GM04503 (cell line): ENCODE data around the gene IL19.
"Not testable (repeated sequence)": the region's sequence is repeated elsewhere in the genome, so short reads cannot be mapped to it uniquely, and the experiment has no call there.

ENCODE experiments used
- DNase-seq: peaks from one replicate; pipeline ENCODE4 v3.0.0-alpha.2; 2012; ENCODE audit warnings: low read depth

Gene IL19

DNA sequence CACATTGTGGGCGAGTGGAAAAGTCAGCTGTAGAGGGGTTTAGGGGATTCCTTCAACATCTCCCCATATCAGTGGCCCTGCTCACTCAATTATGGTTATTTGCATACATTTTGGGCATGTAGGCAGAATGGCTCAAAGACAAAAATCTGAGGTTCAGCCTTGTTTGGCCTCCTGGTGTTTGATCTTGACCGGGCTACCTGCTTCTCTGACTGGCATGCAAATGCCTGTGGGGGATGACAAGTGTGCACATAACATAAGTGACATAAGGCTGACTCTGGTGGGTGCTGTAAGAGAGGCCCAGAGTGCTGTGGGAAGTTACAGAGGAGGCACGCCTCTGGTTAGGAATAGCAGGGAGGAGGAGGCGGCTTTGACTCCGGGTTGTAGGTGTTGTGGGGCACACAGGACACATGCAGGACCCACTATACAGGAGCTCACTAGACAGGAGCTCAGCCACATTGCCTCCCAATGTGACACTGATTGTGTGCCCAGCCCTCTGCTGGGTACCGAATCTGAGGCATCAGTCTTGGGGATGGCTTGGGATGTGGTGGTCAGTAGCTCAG is 29.4 kb upstream of the IL19 start:
- DNase-seq, result no peak

DNA sequence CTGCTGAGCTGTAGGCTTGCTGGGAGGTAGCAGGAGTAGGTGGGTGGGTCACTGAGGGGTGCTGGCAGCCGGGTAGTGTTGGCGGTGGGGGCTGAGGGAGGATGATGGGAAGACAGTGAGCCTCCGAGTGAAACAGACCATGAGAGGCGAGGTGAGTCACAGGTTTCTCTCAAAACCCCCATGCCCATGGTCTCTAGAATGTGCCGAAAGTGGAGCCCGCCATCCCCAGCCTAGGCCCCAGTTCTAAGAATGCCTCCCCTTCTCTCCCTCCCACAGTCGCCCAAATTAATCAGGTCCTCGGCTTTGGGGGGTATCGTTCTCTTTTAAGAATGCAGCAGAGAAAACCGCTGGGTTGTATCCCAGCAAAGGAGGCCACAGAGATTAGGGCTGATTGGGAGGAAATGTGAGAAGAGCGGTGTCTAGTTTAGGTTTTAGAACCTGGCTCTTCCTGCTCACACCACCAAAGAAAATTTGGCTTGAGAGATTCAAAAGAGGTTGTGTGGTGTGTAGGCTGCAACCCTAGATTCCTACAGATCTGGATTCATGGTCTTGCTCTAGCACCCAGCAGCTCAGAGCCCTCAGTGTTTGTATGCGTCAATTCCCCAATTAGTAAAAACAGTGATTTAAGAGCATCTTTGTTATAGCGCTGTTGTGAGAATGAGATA is 27.7 kb upstream of the IL19 start:
- no peak for DNase-seq

DNA sequence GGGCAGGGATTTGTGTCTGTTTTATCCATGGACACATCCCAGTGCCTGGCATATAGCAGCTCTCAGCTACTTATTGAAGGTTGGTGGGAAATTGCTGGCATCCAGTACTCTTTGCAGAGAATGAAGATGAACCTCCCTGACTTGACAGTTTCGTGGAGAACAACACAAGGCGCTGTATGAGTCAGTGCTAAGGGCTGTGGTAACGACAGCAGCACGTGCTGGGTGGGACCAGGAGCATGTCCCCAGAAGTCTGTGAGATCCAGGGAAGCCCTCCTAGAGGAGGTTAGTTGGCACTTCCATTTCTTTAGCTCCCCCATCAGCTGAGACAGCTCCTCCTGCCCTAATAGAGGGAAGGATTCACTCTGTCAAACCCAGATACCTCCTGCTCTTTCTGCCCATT is 25.9 kb upstream of the IL19 start:
- DNase-seq, result no peak

DNA sequence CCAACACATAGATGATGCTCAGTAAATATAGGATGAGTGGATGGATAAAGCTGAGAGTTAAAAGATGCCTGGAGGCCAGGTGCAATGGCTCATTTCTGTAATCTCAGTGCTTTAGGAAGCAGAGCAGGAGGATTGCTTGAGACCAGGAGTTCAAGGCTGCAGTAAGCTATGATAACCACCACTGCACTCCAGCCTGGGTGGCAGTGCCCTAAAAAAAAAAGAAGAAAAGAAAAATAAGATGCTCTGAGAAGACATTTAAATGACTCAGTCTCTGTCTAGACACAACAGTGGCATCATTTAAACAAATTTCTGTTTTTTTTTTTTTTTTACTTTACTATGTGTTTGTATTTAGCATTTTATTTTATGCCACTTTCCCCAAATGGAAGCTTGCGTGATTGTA is 25.3 kb upstream of the IL19 start:
- no peak for DNase-seq

DNA sequence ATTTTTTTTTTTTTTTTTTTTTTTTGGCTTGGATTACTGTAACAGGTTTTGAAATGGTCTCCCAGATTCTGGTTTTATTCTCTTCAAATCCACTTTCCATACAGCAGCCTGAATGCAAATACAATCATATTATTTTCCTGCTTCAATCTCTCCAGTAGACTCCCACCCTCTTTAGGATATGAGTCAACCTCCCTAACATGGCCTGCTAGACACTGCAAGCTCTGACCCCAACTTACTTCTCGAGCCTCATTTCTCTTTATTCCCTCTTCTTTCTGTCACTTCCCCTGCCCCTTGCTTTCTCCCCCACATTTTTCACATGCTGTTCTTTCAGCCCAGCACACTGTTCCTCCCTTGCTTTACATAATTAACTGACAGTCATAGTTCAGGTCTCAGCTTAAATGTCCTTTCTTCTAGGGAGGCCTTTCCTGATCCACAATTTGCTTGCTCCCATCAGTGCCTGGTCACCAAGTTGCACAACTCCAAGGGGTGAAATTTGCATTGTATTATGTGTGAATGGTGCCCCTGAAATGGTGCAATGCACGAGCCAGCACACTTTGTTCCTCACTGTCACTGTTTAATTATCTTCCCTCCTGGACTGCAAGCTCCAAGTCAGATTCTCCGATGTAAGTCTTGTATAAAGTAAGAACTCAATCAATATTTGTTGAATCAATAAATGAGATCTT is 22.1 kb upstream of the IL19 start:
- no peak for DNase-seq

DNA sequence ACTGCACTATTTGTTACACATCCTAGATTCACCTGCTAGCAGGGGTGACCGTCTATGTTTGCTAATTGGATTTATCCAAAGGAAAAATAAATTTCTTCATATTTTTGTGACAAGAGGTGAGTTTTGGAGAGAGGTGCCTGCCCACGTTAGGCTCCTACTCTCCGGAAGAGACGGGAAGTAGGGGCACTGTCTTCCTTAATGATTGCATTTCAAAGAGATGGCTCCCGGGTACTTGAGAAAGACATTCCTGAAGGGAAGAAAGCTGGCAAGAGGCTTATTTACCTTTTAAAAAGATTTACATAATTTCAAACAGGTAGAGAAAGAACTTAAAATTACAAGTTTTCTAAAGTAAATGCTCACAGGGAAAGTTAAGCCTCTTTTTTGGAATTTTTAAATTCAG is 18.7 kb upstream of the IL19 start:
- DNase-seq, result no peak

DNA sequence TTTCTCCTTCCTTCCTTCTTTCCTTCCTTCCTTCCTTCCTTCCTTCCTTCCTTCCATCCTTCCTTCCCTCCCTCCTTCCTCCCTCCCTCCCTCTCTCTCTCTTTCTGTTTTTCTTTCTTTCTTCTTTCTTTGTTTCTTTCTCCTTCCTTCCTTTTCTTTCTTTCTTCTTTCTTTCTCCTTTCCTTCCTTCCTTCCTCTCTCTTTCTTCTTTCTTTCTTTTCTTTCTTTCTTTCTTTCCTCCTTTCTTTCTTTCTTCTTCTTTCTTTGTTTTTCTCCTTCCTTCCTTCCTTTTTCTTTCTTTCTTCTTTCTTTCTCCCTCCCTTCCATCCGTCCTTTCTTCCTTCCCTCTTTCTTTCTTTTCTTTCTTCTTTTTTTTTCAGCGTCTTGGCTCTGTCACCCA is 18.1 kb upstream of the IL19 start:
- no peak for DNase-seq

DNA sequence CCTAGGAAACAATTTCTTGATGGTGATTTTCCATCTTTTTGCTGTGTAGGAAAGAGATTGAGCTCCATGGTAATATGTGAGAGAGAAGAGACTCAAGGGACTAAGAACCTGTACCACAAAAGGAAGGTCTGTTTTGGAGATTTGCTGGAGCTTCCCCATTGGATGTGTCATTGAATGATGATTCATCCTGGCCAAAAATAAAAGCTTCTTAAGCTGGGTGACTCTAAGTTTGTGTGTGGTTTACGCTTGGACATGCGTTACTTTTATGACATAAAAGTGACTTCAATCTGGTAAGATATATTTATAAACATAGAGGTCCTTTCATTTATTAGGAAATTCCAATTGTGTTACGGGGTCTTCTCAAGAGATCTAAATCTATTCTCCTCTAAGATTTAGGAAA is 17.4 kb upstream of the IL19 start:
- DNase-seq, result peak; percentile 30

DNA sequence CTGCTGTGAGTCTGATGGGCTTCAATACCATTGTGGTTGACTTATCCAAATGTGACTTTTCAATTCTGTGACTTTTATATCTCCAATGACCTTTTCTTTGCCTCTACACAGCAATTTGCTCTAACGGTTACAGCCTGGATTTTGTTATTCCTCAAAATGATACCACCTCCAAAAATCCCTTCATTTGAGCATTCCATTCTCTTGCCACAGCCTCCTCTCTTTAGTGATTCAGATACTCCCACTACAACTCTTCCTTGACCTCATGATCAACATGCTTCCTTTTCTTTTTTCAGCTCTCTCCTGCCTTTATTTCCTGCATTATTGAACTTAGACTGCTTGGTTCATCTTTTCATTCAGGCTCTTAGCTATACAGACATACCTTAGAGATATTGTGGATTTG is 16.6 kb upstream of the IL19 start:
- DNase-seq, result peak; percentile 58

DNA sequence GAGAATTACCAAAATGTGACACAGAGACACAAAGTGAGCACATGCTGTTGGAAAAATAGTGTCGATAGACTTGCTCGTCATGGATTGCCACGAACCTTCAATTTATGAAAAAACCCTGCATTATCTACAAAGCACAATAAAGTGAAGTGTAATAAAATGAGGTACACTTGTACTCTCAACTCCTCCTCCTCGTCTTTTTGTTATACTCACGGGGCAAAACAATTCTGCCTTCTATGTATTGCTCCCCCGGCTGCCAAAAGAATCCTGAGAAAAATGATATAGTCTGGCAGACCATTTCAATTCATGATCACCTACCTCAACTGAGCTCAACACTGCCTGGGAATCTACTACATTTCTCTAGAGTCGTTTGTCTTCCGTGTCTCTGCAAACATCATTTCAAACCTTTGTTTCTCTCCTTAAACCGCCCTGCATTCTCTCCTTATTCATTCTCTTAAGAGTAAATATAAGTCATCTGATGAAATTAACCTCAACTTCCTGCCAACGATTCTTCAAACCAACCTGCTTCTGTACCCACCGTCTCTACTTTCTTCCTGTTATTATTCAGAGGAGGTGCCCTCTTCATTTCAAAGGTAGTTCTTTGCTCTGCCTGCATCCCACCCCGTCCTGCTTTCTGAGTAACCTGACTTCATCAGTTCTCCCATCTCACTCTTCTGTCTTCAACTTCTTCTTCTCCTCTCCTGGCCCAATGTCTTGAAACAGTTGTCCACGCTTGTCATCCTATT is 12.9 kb upstream of the IL19 start:
- DNase-seq, result no peak

DNA sequence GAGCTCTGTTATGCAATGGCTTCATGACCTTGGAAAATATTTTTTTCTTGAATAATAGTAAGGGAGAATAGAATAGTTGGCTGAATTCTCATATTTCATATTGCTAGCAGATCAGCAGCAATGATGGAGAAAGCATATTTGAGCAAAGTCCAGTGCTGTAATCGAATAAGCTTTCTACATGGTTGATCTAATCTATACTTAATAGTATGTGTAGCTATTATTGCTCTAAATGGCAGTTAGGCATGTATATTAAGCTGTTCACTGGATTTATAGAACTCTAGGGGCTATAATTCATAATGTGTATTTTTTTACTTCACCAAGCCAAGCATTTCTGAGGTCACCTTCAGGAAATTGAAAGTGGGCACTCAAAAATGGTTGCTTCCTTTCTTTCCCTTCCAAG is 10.0 kb upstream of the IL19 start:
- no peak for DNase-seq

DNA sequence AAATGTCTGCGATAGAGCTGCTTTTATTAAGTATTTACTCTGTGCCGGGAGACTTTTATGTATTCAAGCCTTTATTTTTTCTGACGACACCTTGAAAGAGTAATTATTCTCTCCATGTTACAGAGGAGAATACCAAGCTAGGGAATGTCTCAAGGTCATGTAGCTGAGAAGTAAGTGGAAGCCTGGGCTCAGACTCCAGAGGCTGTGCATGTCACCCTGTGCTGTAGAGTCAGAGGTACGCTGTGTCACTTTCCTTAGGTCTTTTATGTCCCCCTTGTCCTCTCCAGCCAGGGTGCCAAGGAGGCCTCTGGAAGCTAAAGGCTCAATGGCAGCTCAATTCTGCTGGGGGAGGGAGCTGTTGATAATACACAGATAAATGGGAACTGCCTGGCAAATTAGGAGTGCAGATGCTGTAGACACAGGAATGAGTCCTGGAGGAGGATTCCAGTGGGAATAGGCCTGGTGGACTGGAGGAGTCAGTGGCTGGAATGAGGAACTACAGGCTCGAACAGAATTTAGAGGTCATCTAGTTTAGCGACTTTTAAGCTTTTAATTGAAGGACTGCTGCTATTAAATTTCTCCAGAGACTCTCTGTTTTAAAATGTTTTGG is 9.3 kb upstream of the IL19 start:
- no peak for DNase-seq

DNA sequence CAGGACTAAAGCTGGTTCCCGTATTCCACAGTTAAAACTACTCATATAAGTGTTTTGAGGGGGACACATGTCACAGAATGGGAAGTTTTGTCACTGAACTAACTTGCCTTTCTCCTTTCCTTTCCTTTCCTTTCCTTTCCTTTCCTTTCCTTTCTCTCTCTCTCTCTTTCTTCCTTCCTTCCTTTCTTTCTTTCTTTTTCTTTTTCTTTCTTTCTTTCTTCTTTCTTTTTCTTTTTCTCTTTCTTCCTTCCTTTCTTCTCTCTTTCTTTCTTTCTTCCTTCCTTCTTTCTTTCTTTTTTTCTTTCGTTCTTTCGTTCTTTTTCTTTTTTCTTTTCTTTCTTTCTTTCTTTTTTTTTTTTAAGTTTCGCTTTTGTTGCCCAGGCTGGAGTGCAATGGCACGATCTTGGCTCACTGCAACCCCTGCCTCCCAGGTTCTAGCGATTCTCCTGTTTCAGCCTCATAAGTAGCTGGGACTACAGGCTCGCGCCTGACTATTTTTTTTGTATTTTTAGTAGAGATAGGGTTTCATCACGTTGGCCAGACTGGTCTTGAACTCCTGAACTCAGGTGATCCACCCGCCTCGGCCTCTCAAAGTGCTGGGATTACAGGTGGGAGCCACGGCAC is 7.7 kb upstream of the IL19 start:
- not testable (repeated sequence) for DNase-seq

DNA sequence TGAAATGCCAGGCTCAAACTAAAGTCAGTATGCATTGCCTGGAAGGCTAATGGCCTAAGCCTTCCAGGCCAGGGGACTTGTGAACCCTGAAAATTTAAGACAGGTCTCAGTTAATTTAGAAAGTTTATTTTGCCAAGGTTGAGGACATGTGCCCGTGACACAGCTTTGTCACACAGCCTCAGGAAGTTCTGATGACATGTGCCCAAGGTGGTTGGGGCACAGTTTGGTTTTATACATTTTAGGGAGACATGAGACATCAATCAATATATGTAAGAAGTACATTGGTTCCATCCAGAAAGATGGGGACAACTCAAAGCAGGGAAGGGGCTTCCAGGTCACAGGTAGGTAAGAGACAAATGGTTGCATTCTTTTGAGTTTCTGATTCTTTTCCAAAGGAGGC is 4.8 kb upstream of the IL19 start:
- not testable (repeated sequence) for DNase-seq

DNA sequence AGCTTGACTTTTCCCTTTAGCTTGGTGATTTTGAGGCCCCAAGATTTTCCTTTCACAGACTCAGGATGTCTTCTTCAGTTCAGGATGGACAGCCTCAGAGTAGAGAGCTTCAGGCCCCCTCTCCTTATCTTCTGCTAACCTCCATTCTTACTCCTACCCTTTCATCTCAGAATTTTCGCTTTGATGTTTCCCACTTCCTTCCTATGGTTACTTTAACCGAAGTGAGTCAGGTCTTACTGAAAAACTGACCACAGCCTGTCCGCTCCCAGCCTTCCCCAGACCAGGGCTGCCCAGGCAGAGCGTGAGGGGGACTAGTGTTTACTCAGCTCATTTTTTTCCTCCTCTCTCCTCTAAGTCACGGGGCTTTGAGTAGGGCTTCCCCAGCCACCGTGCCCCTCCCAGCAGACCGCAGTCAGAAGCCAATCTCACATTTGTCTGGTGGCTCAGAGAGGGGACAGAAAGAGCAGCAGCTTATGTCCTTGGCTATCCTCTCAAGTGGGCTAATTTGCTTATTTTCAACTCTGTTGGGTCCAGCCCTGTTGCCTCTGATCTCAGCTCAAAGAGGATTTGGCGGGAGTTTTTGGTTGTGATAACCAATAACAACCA is 4.2 kb upstream of the IL19 start:
- peak; percentile 30 for DNase-seq

DNA sequence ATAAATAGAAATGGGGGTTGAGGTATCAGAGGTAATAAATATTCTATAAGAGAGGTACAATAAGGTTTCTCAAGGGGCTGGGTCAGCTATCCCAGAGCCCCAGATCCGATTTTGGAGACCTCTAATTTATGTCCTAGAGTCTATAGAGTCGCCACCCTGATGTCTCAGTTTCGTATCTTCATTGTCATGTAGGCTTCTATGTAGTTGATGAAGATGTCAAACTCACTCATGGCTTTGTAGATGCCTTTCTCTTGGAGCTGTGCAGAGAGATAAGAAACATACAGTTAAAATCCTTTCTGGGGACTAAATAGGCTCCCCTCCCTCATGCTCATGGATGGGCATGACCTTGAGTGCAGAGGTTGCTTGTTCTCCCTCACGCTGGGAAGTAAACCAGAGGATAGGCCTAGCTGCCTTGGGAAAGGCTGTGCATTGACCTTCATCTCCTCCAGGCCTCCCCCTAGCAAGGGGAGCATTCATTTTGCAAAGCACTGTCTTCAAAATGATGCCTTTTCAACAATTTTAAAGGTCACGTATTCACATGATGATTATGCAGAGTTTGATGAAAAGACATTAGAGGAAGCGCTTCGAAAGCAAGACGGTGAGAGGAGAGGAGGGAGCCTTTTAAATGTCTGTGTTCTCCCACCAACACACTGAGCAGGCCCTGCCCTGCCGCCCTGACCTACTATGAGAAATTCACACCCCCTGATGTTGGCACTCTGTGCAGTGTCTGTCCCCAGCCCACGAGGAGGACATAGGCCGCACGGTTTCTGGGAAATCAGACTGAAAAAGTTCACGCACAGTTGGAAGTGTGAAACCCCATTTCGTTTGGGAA is 1.9 kb upstream of the IL19 start:
- no peak for DNase-seq

DNA sequence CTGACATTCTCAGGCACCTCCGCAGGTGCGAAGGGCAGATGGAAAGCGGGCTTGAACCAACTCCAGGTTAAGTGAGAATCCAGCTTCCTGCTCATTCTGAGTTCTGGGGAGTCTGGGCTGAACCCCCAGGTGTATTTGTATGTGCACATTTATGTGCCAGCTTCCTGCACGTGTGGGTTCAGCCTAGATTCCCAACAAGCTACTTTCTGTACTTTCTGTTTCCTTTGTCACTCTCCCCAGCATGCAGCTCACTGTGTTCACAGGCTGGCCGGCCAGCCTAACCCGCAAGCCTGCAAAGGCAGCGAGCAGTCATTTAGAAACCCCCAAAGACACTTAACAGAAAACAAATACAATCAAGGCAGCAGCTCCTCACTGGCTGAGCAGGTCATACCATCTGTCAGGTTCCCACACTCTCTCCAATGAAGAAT is 1.3 kb upstream of the IL19 start:
- DNase-seq, result no peak

DNA sequence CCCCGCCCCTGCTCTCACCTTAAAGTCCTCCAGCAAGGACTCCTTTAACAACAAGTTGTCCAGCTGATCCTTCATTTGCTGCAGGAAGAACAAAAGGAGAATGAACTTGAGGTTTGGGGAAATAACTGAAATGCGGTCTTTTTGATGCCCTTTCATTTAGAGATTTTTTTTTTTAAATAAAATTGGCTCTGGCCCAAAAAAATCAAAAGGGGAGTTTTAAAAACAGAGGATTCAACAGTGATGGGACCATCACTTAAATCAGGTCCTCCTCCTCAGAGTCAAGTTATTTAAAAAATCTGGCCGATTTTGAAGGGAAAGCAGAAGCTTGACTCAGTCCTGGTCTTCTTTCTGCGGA is 742 bp downstream of the IL19 start:
- no peak for DNase-seq

DNA sequence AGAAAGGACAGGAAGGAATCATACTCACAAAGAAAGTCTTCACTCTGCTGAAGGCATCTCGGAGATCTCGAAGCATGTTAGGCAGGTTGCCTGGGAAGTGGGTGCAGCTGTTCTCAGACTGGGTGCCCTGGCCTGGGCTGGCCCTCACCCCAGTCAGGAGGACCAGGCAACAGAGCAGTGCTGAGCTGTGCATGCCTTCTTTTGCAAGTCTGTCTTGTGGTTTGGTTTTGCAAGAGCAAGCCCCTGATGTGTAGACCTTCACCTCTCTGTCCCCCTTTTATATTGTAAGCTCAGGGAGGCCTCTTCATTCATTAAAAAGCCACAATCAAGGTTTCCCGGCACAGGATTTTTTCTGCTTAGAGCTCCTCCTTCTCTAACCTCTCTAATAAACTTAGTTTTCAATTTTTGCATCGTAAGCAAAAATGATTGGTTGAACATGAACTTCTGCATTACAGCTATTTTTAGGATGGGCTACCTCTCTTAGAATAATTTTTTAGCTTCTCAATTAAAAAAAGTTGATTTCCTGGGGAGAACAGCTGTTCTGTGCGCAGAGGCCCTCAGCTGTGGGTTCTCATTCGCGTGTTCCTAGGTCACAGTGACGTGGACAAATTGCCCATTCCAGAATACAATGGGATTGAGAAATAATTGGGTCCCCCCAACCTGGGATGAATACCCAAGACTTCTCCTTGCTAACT is 1.8 kb downstream of the IL19 start, which contains the start of gene IL10:
TSS of gene IL10 (minus strand) at position 252 of the 695 bp plus-strand sequence. CDS start at position 193, 59 bp downstream.
- DNase-seq, result no peak

DNA sequence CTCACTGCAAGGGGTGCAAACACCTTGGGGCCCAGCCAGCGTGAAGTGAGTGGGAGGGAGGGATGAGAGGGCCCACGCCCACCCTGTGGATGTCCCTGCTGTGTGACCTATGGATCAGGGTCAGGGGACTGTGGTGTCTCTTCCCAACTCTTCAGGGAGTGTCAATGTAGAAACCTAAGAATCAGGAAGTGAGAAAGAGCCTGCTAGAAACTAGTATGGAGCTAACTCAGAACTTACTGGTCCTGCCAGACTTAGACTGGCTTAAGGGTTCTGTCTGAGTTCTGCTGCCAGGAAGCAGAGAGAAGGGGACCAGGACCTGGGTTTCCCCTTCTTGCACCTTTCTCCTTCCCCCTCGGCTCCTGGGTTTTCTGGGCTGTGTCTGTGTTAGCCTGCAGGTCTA is 3.5 kb downstream of the IL19 start:
- no peak for DNase-seq
